GM12878 (cell line): ENCODE data around the gene SPNS1. TPM values are rescaled to one million over a fixed set of nuclear protein-coding genes. Genes with fewer than 3 reads are reported as not detected.

Experiments
- ATAC-seq: fragments of 200-7000 bp; cut with Tn5 transposase; 3 replicates; pipeline ENCODE4 v1.9.1; 2020; ENCODE audit warnings: mild to moderate bottlenecking, moderate library complexity
- BruUV-seq: library from RNA; stranded (reverse); fragments of 400-500 nt; replicated peaks from 2 replicates; lab custom pipeline; 2021; lab: Mats Ljungman, UMichigan
- CTCF ChIA-PET: fragments of 300-600 bp; sonication (Branson Sonifier 250); formaldehyde crosslinking; extraction: SDS; loops from one replicate; lab custom pipeline; 2021; ENCODE audit warnings: inconsistent platforms; lab: Yijun Ruan, JAX
- POLR2A ChIA-PET: fragments of 350-600 bp; formaldehyde crosslinking; extraction: SDS; loops from one replicate; lab custom pipeline; 2021; ENCODE audit warnings: inconsistent platforms; lab: Charles Lee
- RAD21 ChIA-PET: fragments of 300-600 bp; sonication (Branson Sonifier 250); formaldehyde crosslinking; loops from one replicate; lab custom pipeline; 2023; ENCODE audit warnings: antibody characterized with exemption; ENCODE audit not compliant: unreplicated experiment; lab: Charles Lee
- SMC1A ChIA-PET: fragments of 300-600 bp; sonication (Branson Sonifier 250); formaldehyde crosslinking; loops from one replicate; lab custom pipeline; 2023; ENCODE audit not compliant: unreplicated experiment, uncharacterized antibody; lab: Charles Lee
- DNase-seq: peaks from one replicate; pipeline ENCODE4 v3.0.0-alpha.2; 2011; ENCODE audit warnings: low read depth, low spot score
- FAIRE-seq: peaks from 3 replicates; lab custom pipeline; 2011; peaks lifted over from hg19 to GRCh38; lab: Jason Lieb, UNC
- H2AFZ ChIP-seq: 2 replicates; pipeline ENCODE4 v1.6.0; 2011; ENCODE audit warnings: low read depth, low read length, control low read depth; ENCODE audit not compliant: control insufficient read depth
- H3K27ac ChIP-seq: 2 replicates; pipeline ENCODE4 v1.5.1; 2011; ENCODE audit warnings: control low read depth; ENCODE audit not compliant: control insufficient read depth, insufficient read depth
- H3K27me3 ChIP-seq, 2 experiments: replicated peaks in 1 of 2; 2 replicates each; pipeline versions ENCODE4 v1.6.0 to v1.6.1; 2011; ENCODE audit warnings: low read length in 1 of 2; ENCODE audit not compliant: control insufficient read depth in 2 of 2, insufficient read depth in 2 of 2
- H3K36me3 ChIP-seq, 2 experiments: 2 replicates each; pipeline ENCODE4 v1.5.1; 2011; ENCODE audit warnings: low read length in 1 of 2; ENCODE audit not compliant: control insufficient read depth in 2 of 2, insufficient read depth in 2 of 2
- H3K4me1 ChIP-seq: 2 replicates; pipeline ENCODE4 v1.6.1; 2011; ENCODE audit warnings: mild to moderate bottlenecking, low read length, moderate library complexity, mixed read lengths; ENCODE audit not compliant: control insufficient read depth, insufficient read depth
- H3K4me2 ChIP-seq: 2 replicates; pipeline ENCODE4 v1.6.0; 2011; ENCODE audit warnings: control low read depth; ENCODE audit not compliant: control insufficient read depth, insufficient read depth
- H3K4me3 ChIP-seq: fragments of 200-600 bp; sonication (generic); 2 replicates; pipeline ENCODE4 v1.5.1; 2016
- H3K79me2 ChIP-seq: 2 replicates; pipeline ENCODE4 v1.6.0; 2011; ENCODE audit warnings: low read length; ENCODE audit not compliant: control insufficient read depth, insufficient read depth
- H3K9ac ChIP-seq: 2 replicates; pipeline ENCODE4 v1.8.0; 2011; ENCODE audit warnings: low read length, control low read depth, mixed read lengths; ENCODE audit not compliant: control insufficient read depth, insufficient read depth
- H3K9me3 ChIP-seq: replicated peaks from 3 replicates; pipeline ENCODE4 v1.5.1; 2011; ENCODE audit warnings: mild to moderate bottlenecking, low read length; ENCODE audit not compliant: control insufficient read depth, insufficient read depth
- H4K20me1 ChIP-seq: 2 replicates; pipeline ENCODE4 v1.6.0; 2011; ENCODE audit not compliant: control insufficient read depth, insufficient read depth
- BACH1 ChIP-seq: fragments of 450-650 bp; IDR thresholded peaks from 2 replicates; pipeline ENCODE4 v1.6.1; 2017; ENCODE audit warnings: mild to moderate bottlenecking, borderline replicate concordance
- BCL11A ChIP-seq: IDR thresholded peaks from 2 replicates; pipeline ENCODE4 v1.6.1; 2011; ENCODE audit warnings: low read depth, low read length
- CBFB ChIP-seq: IDR thresholded peaks from 2 replicates; pipeline ENCODE4 v1.6.1; 2016; ENCODE audit warnings: antibody characterized with exemption, low read depth
- CBX5 ChIP-seq: sonication (generic); IDR thresholded peaks from 2 replicates; pipeline ENCODE4 v1.6.1; 2016; ENCODE audit warnings: low read depth, moderate library complexity, mild to moderate bottlenecking, inconsistent platforms
- CHD4 ChIP-seq: fragments of 200-600 bp; sonication (generic); IDR thresholded peaks from 2 replicates; pipeline ENCODE4 v1.6.1; 2016; ENCODE audit warnings: mild to moderate bottlenecking
- EP300 ChIP-seq, 2 experiments: fragments of 150-350 bp in 1 of 2; IDR thresholded peaks; 2 replicates each; pipeline ENCODE4 v1.6.1; 2011 to 2012; ENCODE audit warnings: low read depth in 2 of 2, low read length in 2 of 2, borderline replicate concordance in 1 of 2, improper control_type of control experiment in 1 of 2, inconsistent platforms in 1 of 2; ENCODE audit not compliant: control insufficient read depth in 1 of 2
- ESRRA ChIP-seq: IDR thresholded peaks from 2 replicates; pipeline ENCODE4 v1.6.1; 2012; ENCODE audit warnings: mild to moderate bottlenecking, low read length, improper control_type of control experiment
- GATAD2B ChIP-seq: fragments of 450-650 bp; conservative IDR thresholded peaks from 2 replicates; pipeline ENCODE4 v1.6.1; 2017; ENCODE audit warnings: low read depth, mild to moderate bottlenecking, moderate library complexity
- HCFC1 ChIP-seq: fragments of 150-350 bp; IDR thresholded peaks from 2 replicates; pipeline ENCODE4 v1.6.1; 2014; ENCODE audit warnings: low read length
- HDAC6 ChIP-seq: fragments of 200-600 bp; sonication (generic); IDR thresholded peaks from one replicate; pipeline ENCODE4 v1.8.0; 2017; ENCODE audit warnings: antibody characterized with exemption; ENCODE audit not compliant: unreplicated experiment
- IKZF1 ChIP-seq: fragments of 450-650 bp; conservative IDR thresholded peaks from 2 replicates; pipeline ENCODE4 v1.6.1; 2017; ENCODE audit warnings: antibody characterized with exemption, mild to moderate bottlenecking
- IRF4 ChIP-seq: IDR thresholded peaks from 2 replicates; pipeline ENCODE4 v1.6.1; 2011; ENCODE audit warnings: low read depth, low read length
- MLLT1 ChIP-seq: fragments of 450-650 bp; IDR thresholded peaks from 2 replicates; pipeline ENCODE4 v1.6.1; 2016; ENCODE audit warnings: mild to moderate bottlenecking
- NFYB ChIP-seq: IDR thresholded peaks from 2 replicates; pipeline ENCODE4 v1.6.1; 2011; ENCODE audit warnings: low read depth, mild to moderate bottlenecking, low read length, improper control_type of control experiment, moderate library complexity; ENCODE audit not compliant: insufficient read depth
- PML ChIP-seq: IDR thresholded peaks from 2 replicates; pipeline ENCODE4 v1.6.1; 2012; ENCODE audit warnings: low read length, inconsistent platforms
- POLR2AphosphoS2 ChIP-seq: IDR thresholded peaks from 2 replicates; pipeline ENCODE4 v1.6.1; 2011; ENCODE audit warnings: low read depth, mild to moderate bottlenecking, low read length, improper control_type of control experiment, moderate library complexity
- SIN3A ChIP-seq: IDR thresholded peaks from 2 replicates; pipeline ENCODE4 v1.6.1; 2012; ENCODE audit warnings: low read depth, low read length, improper control_type of control experiment
- SMAD1 ChIP-seq: fragments of 450-650 bp; IDR thresholded peaks from 2 replicates; pipeline ENCODE4 v1.6.1; 2018; ENCODE audit warnings: mild to moderate bottlenecking, low read depth; ENCODE audit not compliant: partially characterized antibody
- SREBF2 ChIP-seq: IDR thresholded peaks from 2 replicates; pipeline ENCODE4 v1.6.1; 2012; ENCODE audit warnings: mild to moderate bottlenecking, low read length
- TAF1 ChIP-seq: IDR thresholded peaks from 2 replicates; pipeline ENCODE4 v1.6.1; 2011; ENCODE audit warnings: mild to moderate bottlenecking, low read depth, low read length, borderline replicate concordance
- ZBTB4 ChIP-seq: fragments of 450-650 bp; formaldehyde crosslinking; IDR thresholded peaks from 2 replicates; pipeline ENCODE4 v1.4.0; 2022; ENCODE audit warnings: mild to moderate bottlenecking, moderate library complexity
- ZNF384 ChIP-seq: IDR thresholded peaks from 2 replicates; pipeline ENCODE4 v1.6.1; 2012; ENCODE audit warnings: low read depth, mild to moderate bottlenecking, low read length, improper control_type of control experiment, borderline replicate concordance
- ZNF622 ChIP-seq: fragments of 450-650 bp; IDR thresholded peaks from 2 replicates; pipeline ENCODE4 v1.6.1; 2017; ENCODE audit warnings: mild to moderate bottlenecking, inconsistent platforms
- WGBS: methylation state at CpG from one replicate; pipeline ENCODE4 v1.1.6; 2016; ENCODE audit warnings: low lambda C conversion rate; ENCODE audit not compliant: insufficient replicate concordance, insufficient coverage; ENCODE audit errors: missing lambda C conversion rate; 5-methylcytosine and 5-hydroxymethylcytosine counted together
- in situ Hi-C: fragments of 300-500 bp; cut with MboI; formaldehyde crosslinking; loops from 9 replicates; pipeline ENCODE4 v1.14.3; 2018; ENCODE audit warnings: mixed read lengths
- intact Hi-C: fragments of 100-400 bp; cut with micrococcal nuclease; formaldehyde crosslinking; loops from one replicate; pipeline ENCODE4 v1.14.2; 2022; ENCODE audit not compliant: unreplicated experiment
- polyA plus RNA-seq, 11 experiments: library from polyadenylated mRNA; depleted of rRNA in 4 of 11; unstranded in 6 of 11; stranded (reverse) in 5 of 11; fragments of >200 nt; fragmentation: Nextera tagmentation in 4 of 11; fragmentation: Illumina TruSeq in 1 of 11; extraction: Ambion mirVana in 4 of 11; extraction: Trizol in 1 of 11; gene quantifications; 1 replicate in 1 of 11; 2 replicates in 10 of 11; pipeline versions ENCODE4 v1.2.1 to v1.2.3, GENCODE V29; 2011 to 2016; ENCODE audit warnings: inconsistent platforms in 2 of 11, missing spikeins in 2 of 11, low read depth in 1 of 11
- total RNA-seq, 4 experiments: library from RNA; depleted of rRNA in 3 of 4; stranded (reverse); fragments of >200 nt in 3 of 4; fragmentation: Illumina TruSeq in 1 of 4; extraction: Trizol in 1 of 4; gene quantifications; 2 replicates each; pipeline versions ENCODE4 v1.2.1 to v1.2.3, GENCODE V29; 2013 to 2021

SPNS1 gene
- total and polyA plus RNA-seq, 10 of the 15 experiments (the other 5 are each of a cell fraction or from before 2014, with no cell fraction given): 0.16 to 37.6 (median 12.0) TPM

- TF ChIP-seq ZBTB4 (CRISPR knock-in tag): no peak
- TF ChIP-seq CBX5: no peak
- TF ChIP-seq BACH1: no peak
- TF ChIP-seq IKZF1: no peak
- no peak for TF ChIP-seq ZNF384
- TF ChIP-seq SIN3A: no peak
- no peak for TF ChIP-seq SREBF2
- no peak for TF ChIP-seq ESRRA
- no peak for TF ChIP-seq NFYB
- no peak for TF ChIP-seq BCL11A
These were observed 17.1 kb downstream of the SPNS1 start (continued) for GRCh38 chr16:28991687-28992086.

GRCh38 chr16:28992496-28992895 is 17.9 kb downstream of the SPNS1 start:
- POLR2A ChIA-PET: no interaction called here
- H3K9me3 ChIP-seq: no peaks in the 10 kb centered on the region
- ATAC-seq (no peak), FAIRE-seq (no peak), DNase-seq (no peak)
- no peak overlapping the region for H2AFZ ChIP-seq
- no peaks in the 10 kb centered on the region for H3K36me3 ChIP-seq
- H3K27me3 ChIP-seq: no peaks in the 10 kb centered on the region
- no peaks in the 10 kb centered on the region for H4K20me1 ChIP-seq
- intact Hi-C loops: no loop called here
- H3K9ac ChIP-seq: no peak overlapping the region
- H3K27ac ChIP-seq: no peak overlapping the region
- no peak overlapping the region for H3K4me2 ChIP-seq
- RAD21 ChIA-PET: no interaction called here
- BruUV-seq: no TSS peak
- WGBS: 86% methylated on average over 10 of the region's 10 CpGs
- CTCF ChIA-PET: interaction anchor here (0.6 kb wide), 1 partner anchor 134 kb away, joined by 3 read pairs; no protein-coding TSS in a partner anchor
- no peaks in the 10 kb centered on the region for H3K4me1 ChIP-seq
- no peak for TF ChIP-seq SMAD1
- no peak for TF ChIP-seq CBFB
- no peak for TF ChIP-seq NFYB
- TF ChIP-seq EP300 (IDR thresholded peaks at IDR 0.05; ENCODE audit: borderline replicate concordance in 1 of 2, control insufficient read depth in 1 of 2, low read depth in 2 of 2, low read length in 2 of 2): no peak
- TF ChIP-seq GATAD2B: no peak
- TF ChIP-seq IRF4: no peak
- TF ChIP-seq PML: no peak
- TF ChIP-seq TAF1: no peak
- no peak for TF ChIP-seq BACH1
- no peak for TF ChIP-seq ZNF622
- no peak for TF ChIP-seq POLR2AphosphoS2
- TF ChIP-seq CHD4: no peak
- TF ChIP-seq HCFC1: no peak
- no peak for TF ChIP-seq MLLT1
- no peak for TF ChIP-seq HDAC6
- in situ Hi-C loops: no loop called here
- SMC1A ChIA-PET: no interaction called here
- no peak overlapping the region for H3K4me3 ChIP-seq
- no peaks in the 10 kb centered on the region for H3K79me2 ChIP-seq
